SK-N-SH treated with all-trans-retinoic acid at 6 μM for 48 hours (cell line): ENCODE data around the gene ORC1.

Experiments used
- BACH2 ChIP-seq: fragments of 250-450 bp; sonication (Bioruptor Pico); IDR thresholded peaks from 2 replicates; pipeline ENCODE4 v1.9.0; 2021; ENCODE audit warnings: mild to moderate bottlenecking, borderline replicate concordance
- ESRRG ChIP-seq: fragments of 250-450 bp; sonication (Bioruptor Pico); IDR thresholded peaks from 2 replicates; pipeline ENCODE4 v1.6.1; 2021; ENCODE audit warnings: mild to moderate bottlenecking
- POU6F1 ChIP-seq: fragments of 250-450 bp; sonication (Bioruptor Pico); IDR thresholded peaks from 2 replicates; pipeline ENCODE4 v1.8.0; 2021; ENCODE audit warnings: low read depth, mild to moderate bottlenecking, moderate library complexity, borderline replicate concordance
- ZC3H10 ChIP-seq: fragments of 250-450 bp; sonication (Bioruptor Pico); IDR thresholded peaks from 2 replicates; pipeline ENCODE4 v1.5.1; 2021; ENCODE audit warnings: mild to moderate bottlenecking, moderate library complexity
- ZFP3 ChIP-seq: fragments of 250-450 bp; sonication (Bioruptor Pico); IDR thresholded peaks from 2 replicates; pipeline ENCODE4 v1.5.0; 2020; ENCODE audit warnings: mild to moderate bottlenecking, moderate library complexity
- ZFP30 ChIP-seq: fragments of 450-650 bp; formaldehyde crosslinking; IDR thresholded peaks from 2 replicates; pipeline ENCODE4 v1.5.0; 2022; ENCODE audit warnings: mild to moderate bottlenecking, moderate library complexity
- ZNF565 ChIP-seq: fragments of 450-650 bp; formaldehyde crosslinking; conservative IDR thresholded peaks from 2 replicates; pipeline ENCODE4 v1.5.0; 2020; ENCODE audit warnings: low read depth, mild to moderate bottlenecking, moderate library complexity
- ZNF70 ChIP-seq: fragments of 450-650 bp; formaldehyde crosslinking; IDR thresholded peaks from 2 replicates; pipeline ENCODE4 v1.5.0; 2020; ENCODE audit warnings: mild to moderate bottlenecking, moderate library complexity
- TF ChIP-seq, protein P1 (sequence below): fragments of 250-450 bp; sonication (Bioruptor Pico); IDR thresholded peaks from 2 replicates; pipeline ENCODE4 v1.8.0; 2020; ENCODE audit warnings: mild to moderate bottlenecking, moderate library complexity, borderline replicate concordance

- TF ChIP-seq BACH2 (CRISPR knock-in tag) = no peak
- TF ChIP-seq ZNF565 = no peak
- no peak for TF ChIP-seq ZNF70 (CRISPR knock-in tag)
- TF ChIP-seq ZFP3 (CRISPR knock-in tag) = no peak
- TF ChIP-seq ZC3H10 (CRISPR knock-in tag) = no peak
- TF ChIP-seq ESRRG (CRISPR knock-in tag) = no peak
- no peak for TF ChIP-seq POU6F1 (CRISPR knock-in tag)
- TF ChIP-seq, protein P1, sequence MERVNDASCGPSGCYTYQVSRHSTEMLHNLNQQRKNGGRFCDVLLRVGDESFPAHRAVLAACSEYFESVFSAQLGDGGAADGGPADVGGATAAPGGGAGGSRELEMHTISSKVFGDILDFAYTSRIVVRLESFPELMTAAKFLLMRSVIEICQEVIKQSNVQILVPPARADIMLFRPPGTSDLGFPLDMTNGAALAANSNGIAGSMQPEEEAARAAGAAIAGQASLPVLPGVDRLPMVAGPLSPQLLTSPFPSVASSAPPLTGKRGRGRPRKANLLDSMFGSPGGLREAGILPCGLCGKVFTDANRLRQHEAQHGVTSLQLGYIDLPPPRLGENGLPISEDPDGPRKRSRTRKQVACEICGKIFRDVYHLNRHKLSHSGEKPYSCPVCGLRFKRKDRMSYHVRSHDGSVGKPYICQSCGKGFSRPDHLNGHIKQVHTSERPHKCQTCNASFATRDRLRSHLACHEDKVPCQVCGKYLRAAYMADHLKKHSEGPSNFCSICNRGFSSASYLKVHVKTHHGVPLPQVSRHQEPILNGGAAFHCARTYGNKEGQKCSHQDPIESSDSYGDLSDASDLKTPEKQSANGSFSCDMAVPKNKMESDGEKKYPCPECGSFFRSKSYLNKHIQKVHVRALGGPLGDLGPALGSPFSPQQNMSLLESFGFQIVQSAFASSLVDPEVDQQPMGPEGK (CRISPR knock-in tag) = no peak
- TF ChIP-seq ZFP30 (CRISPR knock-in tag) = no peak
Observed at GRCh38 chr1:52337439-52337838, 66.8 kb downstream of the ORC1 start.
